Lung (tissue), 12 donors: ENCODE data around the gene ATP13A2. TPM values are rescaled to one million over a fixed set of nuclear protein-coding genes. Genes with fewer than 3 reads are reported as not detected.

Experiments used
- ATAC-seq: fragments of 200-7000 bp; cut with Tn5 transposase; one replicate; pipeline ENCODE4 v1.9.1; 2020; ENCODE audit warnings: moderate number of reproducible peaks; ENCODE audit not compliant: insufficient read depth, low FRiP score
- DNase-seq, 3 donors: peaks; one replicate each; pipeline ENCODE4 v3.0.0-alpha.2; 2013 to 2017
- H3K27ac ChIP-seq, 2 donors: one replicate each; pipeline ENCODE4 v1.5.1; 2013; ENCODE audit warnings: mild to moderate bottlenecking in 2 of 2, moderate library complexity in 2 of 2, control low read depth in 1 of 2, inconsistent platforms in 1 of 2, low read depth in 1 of 2, low read length in 1 of 2
- H3K27me3 ChIP-seq, 3 donors: one replicate each; pipeline ENCODE4 v1.5.1; 2013; ENCODE audit warnings: low read length in 2 of 3; ENCODE audit not compliant: control insufficient read depth in 3 of 3, insufficient read depth in 3 of 3
- H3K36me3 ChIP-seq, 4 donors: one replicate each; pipeline ENCODE4 v1.5.1; 2013; ENCODE audit warnings: low read length in 4 of 4, mild to moderate bottlenecking in 1 of 4, moderate library complexity in 1 of 4; ENCODE audit not compliant: control insufficient read depth in 4 of 4, insufficient read depth in 4 of 4
- H3K4me1 ChIP-seq, 5 donors: one replicate each; pipeline ENCODE4 v1.5.1; 2013; ENCODE audit warnings: low read length in 5 of 5, mild to moderate bottlenecking in 2 of 5, moderate library complexity in 1 of 5; ENCODE audit not compliant: control insufficient read depth in 5 of 5, insufficient read depth in 5 of 5
- H3K4me3 ChIP-seq: one replicate; pipeline ENCODE4 v1.5.1; 2013; ENCODE audit warnings: mild to moderate bottlenecking, control low read depth, moderate library complexity
- H3K9ac ChIP-seq, 2 donors: one replicate each; pipeline ENCODE4 v1.5.1; 2013; ENCODE audit warnings: low read length in 2 of 2, control low read depth in 1 of 2; ENCODE audit not compliant: insufficient read depth in 1 of 2
- H3K9me3 ChIP-seq, 4 donors: one replicate each; pipeline ENCODE4 v1.5.1; 2013; ENCODE audit warnings: low read length in 3 of 4, mild to moderate bottlenecking in 1 of 4, moderate library complexity in 1 of 4; ENCODE audit not compliant: control insufficient read depth in 4 of 4, insufficient read depth in 3 of 4
- CTCF ChIP-seq: IDR thresholded peaks from 2 replicates; pipeline ENCODE4 v1.5.1; 2012; ENCODE audit warnings: mild to moderate bottlenecking; ENCODE audit errors: control extremely low read depth, extremely low read depth
- WGBS, 2 donors: extraction: QIAGEN DNeasy Blood & Tissue Kit; methylation state at CpG; one replicate each; pipeline ENCODE4 v1.1.7; 2013; 5-methylcytosine and 5-hydroxymethylcytosine counted together
- polyA plus RNA-seq, 2 donors: library from polyadenylated mRNA; stranded (reverse); fragments of 200-250 nt; gene quantifications; one replicate each; pipeline ENCODE4 v1.2.1, GENCODE V29; 2013
- total RNA-seq, 2 donors: library from RNA; depleted of rRNA in 1 of 2; stranded (reverse); fragments of >200 nt in 1 of 2; gene quantifications; one replicate each; pipeline ENCODE4 v1.2.1, GENCODE V29; 2014 to 2021
- donor health status: control.
- donor health status: control.
- donor health status: Bipolar disorder and iron deficiency.
- donor health status: healthy.
- donor health status: DM: yes; HTN: yes; CAD: no.

Gene ATP13A2
- total and polyA plus RNA-seq, 4 donors = 20.2 to 50.6 (median 33.3) TPM

GRCh38 chr1:17052038-17052437 lies 40.3 kb upstream of the ATP13A2 start:
- no peak for TF ChIP-seq CTCF
- ATAC-seq = no peak
- Histone ChIP-seq H3K9ac (no peak overlapping the region), H3K4me1 (peaks cover 3 to 11% (median 6%) of the 10 kb centered on the region in 5 donors), H3K9me3 (no peaks in the 10 kb centered on the region), H3K27me3 (no peaks in the 10 kb centered on the region), H3K27ac (no peak overlapping the region), H3K4me3 (no peak overlapping the region), H3K36me3 (peaks cover 0 to 12% (median 4%) of the 10 kb centered on the region in 4 donors)
- 73 to 76% methylated on average over 1 of the region's 1 CpG for WGBS, 2 donors
- DNase-seq = no peak

GRCh38 chr1:17047924-17048323 lies 36.2 kb upstream of the ATP13A2 start:
- H3K9me3 ChIP-seq = no peaks in the 10 kb centered on the region
- DNase-seq = no peak
- H3K4me3 ChIP-seq = no peak overlapping the region
- TF ChIP-seq CTCF = no peak
- peaks cover 1 to 13% (median 5%) of the 10 kb centered on the region in 5 donors for H3K4me1 ChIP-seq
- no peak overlapping the region for H3K27ac ChIP-seq
- no peak for ATAC-seq
- WGBS, 2 donors = 93% methylated on average over 5 of the region's 5 CpGs
- H3K36me3 ChIP-seq = peaks cover 8 to 20% (median 12%) of the 10 kb centered on the region in 4 donors
- H3K27me3 ChIP-seq = no peaks in the 10 kb centered on the region
- no peak overlapping the region for H3K9ac ChIP-seq

- Histone ChIP-seq H3K9me3 (no peaks in the 10 kb centered on the region), H3K9ac (no peak overlapping the region), H3K36me3 (peaks cover 8 to 24% (median 14%) of the 10 kb centered on the region in 4 donors), H3K27ac (no peak overlapping the region), H3K27me3 (no peaks in the 10 kb centered on the region), H3K4me3 (no peak overlapping the region), H3K4me1 (peaks cover 0 to 7% (median 0%) of the 10 kb centered on the region in 5 donors)
- WGBS, 2 donors = 65 to 80% methylated on average over 3 of the region's 3 CpGs
- DNase-seq (no peak), ATAC-seq (no peak)
- TF ChIP-seq CTCF = no peak
Observed at GRCh38 chr1:17046334-17046657, 34.6 kb upstream of the ATP13A2 start.

- WGBS, 2 donors = 36 to 52% methylated on average over 9 of the region's 9 CpGs
- Histone ChIP-seq H3K4me1 (peaks cover 0 to 7% (median 0%) of the 10 kb centered on the region in 5 donors), H3K9me3 (no peaks in the 10 kb centered on the region), H3K36me3 (peaks cover 8 to 24% (median 14%) of the 10 kb centered on the region in 4 donors), H3K9ac (peak overlapping the region in 1 of 2 donors; percentile 52), H3K27me3 (no peaks in the 10 kb centered on the region), H3K27ac (no peak overlapping the region), H3K4me3 (no peak overlapping the region)
- TF ChIP-seq CTCF = peak; percentile 82
- DNase-seq (peak in 2 of 3 donors; percentile 81 to 82), ATAC-seq (peak; percentile 82)
Observed at GRCh38 chr1:17045634-17046333, 34.1 kb upstream of the ATP13A2 start.
